HG03457 (cell line): ENCODE results near the gene ADPGK.
A peak's percentile ranks its signal among the peaks of the same experiment; 100 is the strongest.

ENCODE experiments used
- ATAC-seq: cut with Tn5 transposase; IDR thresholded peaks from one replicate; pipeline ENCODE4 v1.9.1; 2021; ENCODE audit warnings: moderate number of reproducible peaks; ENCODE audit not compliant: unreplicated experiment

The ADPGK gene

GRCh38 chr15:72790302-72790910 is 6.8 kb upstream of the ADPGK start:
- no peak for ATAC-seq

DNA sequence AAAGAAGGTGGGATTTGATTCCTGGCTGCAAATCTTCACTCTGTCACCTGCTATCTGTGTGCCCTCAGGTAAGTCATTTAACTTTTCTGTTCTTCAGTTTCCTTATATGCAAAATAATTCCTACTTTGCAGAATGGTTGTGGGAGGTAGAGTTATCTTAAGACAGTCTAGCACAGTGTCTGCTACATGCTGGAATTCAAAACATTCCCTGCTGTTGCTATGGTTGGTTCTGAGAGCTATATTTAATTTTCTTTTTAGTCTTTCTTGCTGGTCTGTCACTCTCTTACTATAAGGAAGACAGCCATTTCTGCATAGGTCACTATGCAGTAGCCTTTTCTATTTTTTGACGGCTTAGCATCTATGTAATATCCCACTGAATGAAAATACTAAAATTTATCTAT is 4.0 kb upstream of the ADPGK start:
- ATAC-seq, result no peak

DNA sequence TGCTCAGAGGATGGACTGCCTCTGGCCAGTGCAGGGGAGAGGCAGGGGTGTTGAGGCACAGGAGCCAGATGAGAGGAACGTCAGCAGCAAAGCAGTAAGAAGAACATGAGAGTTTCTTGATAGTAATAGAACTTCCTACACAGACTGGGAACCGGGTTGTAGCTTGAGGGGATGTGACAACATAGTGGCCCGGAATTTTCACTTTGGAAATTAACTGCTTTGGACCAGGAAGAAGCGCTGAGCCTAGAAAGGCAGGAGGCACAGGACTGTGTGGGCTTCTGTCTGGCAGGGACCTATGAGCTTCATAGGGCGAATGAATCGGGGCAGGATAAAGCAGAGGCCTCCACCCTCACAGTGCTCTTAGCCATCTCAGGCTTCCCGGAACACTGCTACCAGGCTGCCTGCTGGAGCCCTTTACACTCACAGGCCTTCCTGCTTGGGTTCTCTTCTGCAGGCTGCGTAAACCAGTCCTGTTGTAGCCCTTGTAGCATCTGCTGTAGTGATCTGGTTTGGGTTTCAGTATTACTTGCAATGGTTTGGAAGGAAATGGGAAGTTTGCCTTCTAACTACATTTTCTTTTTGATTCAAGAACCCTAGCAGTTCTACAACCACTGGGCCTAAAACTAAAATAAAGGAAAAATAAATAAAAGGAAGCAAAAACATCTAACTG is 3.3 kb upstream of the ADPGK start:
- ATAC-seq, result no peak

- no peak for ATAC-seq
These were observed 2.7 kb upstream of the ADPGK start for GRCh38 chr15:72786242-72786641.

DNA sequence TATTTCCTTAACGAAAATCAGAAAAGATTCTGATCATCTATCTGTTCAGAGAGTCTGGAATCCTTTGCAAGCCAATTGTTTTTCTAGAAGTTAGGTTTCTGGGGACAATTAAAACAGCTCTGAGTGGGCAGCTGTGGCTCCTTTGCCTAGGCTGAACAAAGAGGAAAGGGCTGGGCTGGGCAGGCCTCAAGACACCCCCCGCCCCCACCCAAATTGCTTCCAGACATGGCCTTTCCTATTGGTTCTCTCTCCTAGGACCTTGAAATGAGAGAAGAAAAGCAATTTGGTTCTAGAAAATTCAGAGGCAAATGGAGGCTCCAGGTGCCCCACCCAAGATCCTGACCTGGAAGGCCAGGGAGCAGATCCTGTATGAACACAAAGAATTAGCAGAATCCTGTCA is 2.3 kb upstream of the ADPGK start:
- no peak for ATAC-seq

DNA sequence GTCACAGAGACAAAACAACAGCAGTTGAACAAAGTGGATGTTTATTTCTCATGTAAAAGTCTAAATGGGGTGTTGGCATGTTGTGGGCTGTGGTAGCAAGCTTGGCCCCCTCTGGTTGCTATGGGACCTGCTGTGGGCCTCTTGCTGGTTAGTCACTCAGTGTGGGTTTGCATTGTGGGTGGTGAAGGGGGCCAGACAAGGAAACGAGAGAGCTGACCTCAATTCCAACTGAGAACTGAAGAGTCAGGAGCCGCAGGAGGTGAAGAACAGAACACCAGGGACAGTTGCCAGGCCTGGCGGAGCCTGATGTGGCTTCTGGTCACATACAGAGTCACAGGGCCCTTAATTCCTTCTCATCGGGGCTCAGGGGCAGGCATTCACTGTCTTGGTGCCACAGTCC is 1.9 kb upstream of the ADPGK start:
- no peak for ATAC-seq

- ATAC-seq, result no peak
These were observed 908 bp upstream of the ADPGK start for GRCh38 chr15:72784456-72784876.

- ATAC-seq, result peak; percentile 22
These were observed 436 bp downstream of the ADPGK start for GRCh38 chr15:72783004-72783639.

GRCh38 chr15:72782274-72783003 is 1.1 kb downstream of the ADPGK start:
- no peak for ATAC-seq

DNA sequence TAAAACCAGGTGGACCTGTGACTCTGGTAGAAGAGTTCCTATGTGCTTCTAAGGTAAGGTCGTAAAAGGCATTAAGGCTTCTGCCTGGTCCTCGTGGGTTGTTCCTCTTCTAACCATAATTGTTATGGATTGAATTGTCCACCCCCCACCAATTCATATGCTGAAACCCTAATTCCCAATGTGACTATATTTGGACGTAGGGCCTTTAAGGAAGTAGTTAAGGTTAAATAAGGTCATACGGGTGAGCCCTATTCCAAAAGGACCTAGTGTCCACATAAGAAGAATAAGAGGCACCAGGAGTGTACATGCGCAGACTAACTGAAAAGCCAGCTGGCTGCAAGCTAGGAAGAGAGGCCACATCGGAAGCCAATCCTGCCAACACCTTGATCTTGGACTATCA is 1.9 kb downstream of the ADPGK start:
- no peak for ATAC-seq

DNA sequence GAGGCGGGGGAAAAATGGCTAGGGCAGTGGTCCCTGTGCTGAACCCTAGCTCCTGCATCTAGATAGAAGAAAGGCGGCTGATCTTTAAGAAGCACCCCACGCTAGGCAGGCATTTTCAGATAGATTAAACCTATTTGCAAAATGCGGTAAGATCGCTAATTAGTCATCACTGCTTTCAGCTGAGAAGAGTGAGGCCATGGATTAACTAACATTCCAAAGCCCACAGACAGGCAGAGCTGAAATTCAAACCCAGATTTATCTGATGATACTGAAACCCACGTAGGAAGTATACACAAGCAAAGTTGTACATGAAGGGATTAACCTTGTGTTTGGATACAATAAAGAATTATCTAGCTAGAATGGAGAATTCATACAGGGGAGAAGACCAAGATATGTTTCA is 4.8 kb downstream of the ADPGK start:
- ATAC-seq, result no peak

GRCh38 chr15:72774696-72775383 is 8.7 kb downstream of the ADPGK start:
- ATAC-seq, result no peak

- no peak for ATAC-seq
These were observed 12.2 kb downstream of the ADPGK start for GRCh38 chr15:72771329-72771725.

DNA sequence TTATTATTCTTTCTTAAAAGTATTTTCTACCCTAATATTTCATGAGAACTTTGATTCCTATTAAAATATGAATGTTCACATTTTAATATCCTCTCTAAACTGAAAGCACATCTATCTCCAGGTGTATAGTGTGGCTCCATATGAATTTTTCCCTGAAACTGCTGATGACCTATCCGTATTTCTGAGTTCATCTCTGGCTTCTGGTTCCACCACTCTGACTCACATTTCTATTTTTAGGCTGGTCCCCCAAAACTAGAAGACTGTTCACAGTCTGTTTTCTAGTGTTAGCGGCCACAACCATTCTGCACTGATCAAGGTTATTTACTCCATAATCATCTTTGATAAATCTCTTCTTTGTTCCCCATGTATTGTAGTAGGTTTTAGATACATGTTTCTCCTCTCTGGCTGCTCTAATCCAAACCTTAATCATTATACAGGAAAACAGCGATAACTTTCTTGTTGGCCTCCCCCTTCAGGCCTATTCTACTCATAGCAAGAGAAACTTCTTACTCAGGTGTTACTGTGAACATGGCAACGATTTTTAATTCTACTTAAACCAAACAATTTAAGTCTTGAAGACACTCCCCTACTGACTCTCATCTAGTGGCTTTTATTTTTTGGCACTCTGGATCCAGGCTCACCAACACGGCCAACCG is 12.8 kb downstream of the ADPGK start:
- ATAC-seq, result no peak

- no peak for ATAC-seq
These were observed 16.8 kb downstream of the ADPGK start for GRCh38 chr15:72766780-72767179.

GRCh38 chr15:72766025-72766424 is 17.5 kb downstream of the ADPGK start:
- ATAC-seq, result no peak

GRCh38 chr15:72764656-72765055 is 18.9 kb downstream of the ADPGK start:
- no peak for ATAC-seq

- no peak for ATAC-seq
These were observed 22.8 kb downstream of the ADPGK start for GRCh38 chr15:72760590-72761260.

DNA sequence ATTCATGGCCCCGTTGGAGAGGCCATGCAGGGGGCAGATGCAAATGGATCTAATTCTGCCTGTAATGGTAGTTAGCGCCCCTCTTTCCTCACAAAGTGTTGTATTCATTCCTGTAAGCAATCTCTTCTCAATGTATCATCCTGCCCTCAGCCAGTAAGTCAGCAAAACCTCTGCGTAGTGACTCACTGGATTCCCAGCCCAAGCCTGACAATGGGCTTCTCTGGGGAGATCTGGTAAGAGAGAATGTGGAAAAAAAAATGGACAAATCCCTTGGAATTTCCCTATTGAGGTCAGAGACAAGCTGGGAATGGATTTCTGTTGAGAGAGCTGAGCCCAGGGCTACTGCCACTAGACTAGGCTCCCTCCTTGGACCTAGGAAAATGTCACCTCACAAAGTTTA is 25.4 kb downstream of the ADPGK start:
- ATAC-seq, result no peak

DNA sequence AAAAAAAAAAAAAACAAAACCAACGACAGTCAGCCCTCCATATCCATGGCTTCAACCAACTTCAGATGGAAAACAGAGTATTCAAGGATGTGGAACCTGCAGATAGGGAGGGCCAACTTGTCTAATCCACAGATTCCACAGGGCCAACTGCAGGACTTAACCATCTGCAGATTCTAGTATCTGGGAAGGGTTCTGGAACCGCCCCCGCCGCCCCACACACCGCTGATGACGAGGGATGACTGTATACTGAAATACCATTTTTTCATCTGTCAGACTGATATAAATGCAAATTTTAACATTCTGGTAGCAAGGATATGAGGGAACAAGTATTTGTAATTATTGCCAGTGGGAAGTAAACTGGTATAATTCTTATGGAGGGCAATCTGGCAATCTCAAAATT is 29.5 kb downstream of the ADPGK start:
- ATAC-seq, result no peak
